ENCODE results near the gene ATF7. TPM values are rescaled to one million over a fixed set of nuclear protein-coding genes. Genes with fewer than 3 reads are reported as not detected.

ATF7 gene
- total and polyA plus RNA-seq, 2 experiments from 2014 or later: 12.8 to 21.5 TPM

GRCh38 chr12:53592426-53592825 lies 33.8 kb downstream of the ATF7 start:
- Histone ChIP-seq H2AFZ (no peak overlapping the region), H3K9ac (peak overlapping the region; percentile 52), H3K27me3 (replicated peaks; ENCODE audit: insufficient read depth) (no peaks in the 10 kb centered on the region), H3K4me1 (ENCODE audit: insufficient read depth) (peaks cover 15% of the 10 kb centered on the region), H3K4me3 (no peak overlapping the region), H3K27ac (no peak overlapping the region), H3K4me2 (ENCODE audit: unreplicated experiment) (peak overlapping the region; percentile 50), H3K9me3 (ENCODE audit: low read depth) (no peaks in the 10 kb centered on the region), H3K79me2 (ENCODE audit: insufficient read depth) (peaks cover 97% of the 10 kb centered on the region), H3F3A (ENCODE audit: insufficient read depth) (peaks cover 20% of the 10 kb centered on the region), H3K36me3 (ENCODE audit: low read depth) (no peaks in the 10 kb centered on the region), H4K20me1 (ENCODE audit: insufficient read depth) (peaks cover 3% of the 10 kb centered on the region; the same call in 1 of the 2 replicates), H3K9me2 (ENCODE audit: insufficient read depth) (no peaks in the 10 kb centered on the region)
- WGBS, 2 experiments (ENCODE audit: low coverage in 1 of 2, low lambda C conversion rate in 2 of 2, missing lambda C conversion rate in 2 of 2): 96 to 100% methylated on average over 1 of the region's 1 CpG
- TF ChIP-seq EZH2 (IDR thresholded peaks at IDR 0.05; ENCODE audit: insufficient read depth, poor library complexity, severe bottlenecking) (no peak), EZH2phosphoT487 (IDR thresholded peaks at IDR 0.05; ENCODE audit: insufficient read depth, low read depth) (no peak)
- no peak for DNase-seq
- in situ Hi-C loops (cut with MboI): no loop called here

GRCh38 chr12:53591301-53592206 lies 34.6 kb downstream of the ATF7 start:
- Histone ChIP-seq H2AFZ (peak overlapping the region; percentile 33; the same call in 1 of the 2 replicates), H3K36me3 (ENCODE audit: low read depth) (no peaks in the 10 kb centered on the region), H3K27me3 (replicated peaks; ENCODE audit: insufficient read depth) (no peaks in the 10 kb centered on the region), H3K4me1 (ENCODE audit: insufficient read depth) (peaks cover 15% of the 10 kb centered on the region), H3K9ac (peak overlapping the region; percentile 52), H3K9me3 (ENCODE audit: low read depth) (no peaks in the 10 kb centered on the region), H3K4me2 (ENCODE audit: unreplicated experiment) (peak overlapping the region; percentile 50), H3K27ac (peak overlapping the region; percentile 3; the same call in 1 of the 2 replicates), H3K4me3 (peak overlapping the region; percentile 43), H3K9me2 (ENCODE audit: insufficient read depth) (no peaks in the 10 kb centered on the region), H4K20me1 (ENCODE audit: insufficient read depth) (peaks cover 3% of the 10 kb centered on the region; the same call in 1 of the 2 replicates), H3F3A (ENCODE audit: insufficient read depth) (peaks cover 20% of the 10 kb centered on the region), H3K79me2 (ENCODE audit: insufficient read depth) (peaks cover 98% of the 10 kb centered on the region)
- peak; percentile 56 for DNase-seq
- WGBS, 2 experiments (ENCODE audit: low coverage in 1 of 2, low lambda C conversion rate in 2 of 2, missing lambda C conversion rate in 2 of 2): 15 to 23% methylated on average over 6 of the region's 6 CpGs
- in situ Hi-C loops (cut with MboI): no loop called here
- TF ChIP-seq EZH2 (IDR thresholded peaks at IDR 0.05; ENCODE audit: insufficient read depth, poor library complexity, severe bottlenecking) (no peak), EZH2phosphoT487 (IDR thresholded peaks at IDR 0.05; ENCODE audit: insufficient read depth, low read depth) (no peak)

GRCh38 chr12:53590652-53591051 lies 35.5 kb downstream of the ATF7 start:
- Histone ChIP-seq H3K9me3 (ENCODE audit: low read depth) (no peaks in the 10 kb centered on the region), H4K20me1 (ENCODE audit: insufficient read depth) (peaks cover 3% of the 10 kb centered on the region; the same call in 1 of the 2 replicates), H3K4me3 (no peak overlapping the region), H3F3A (ENCODE audit: insufficient read depth) (peaks cover 20% of the 10 kb centered on the region), H3K9ac (no peak overlapping the region), H3K27ac (no peak overlapping the region), H3K36me3 (ENCODE audit: low read depth) (no peaks in the 10 kb centered on the region), H3K27me3 (replicated peaks; ENCODE audit: insufficient read depth) (no peaks in the 10 kb centered on the region), H3K4me1 (ENCODE audit: insufficient read depth) (peaks cover 15% of the 10 kb centered on the region), H2AFZ (no peak overlapping the region), H3K79me2 (ENCODE audit: insufficient read depth) (peaks cover 98% of the 10 kb centered on the region), H3K4me2 (ENCODE audit: unreplicated experiment) (no peak overlapping the region), H3K9me2 (ENCODE audit: insufficient read depth) (no peaks in the 10 kb centered on the region)
- TF ChIP-seq EZH2phosphoT487 (IDR thresholded peaks at IDR 0.05; ENCODE audit: insufficient read depth, low read depth) (no peak), EZH2 (IDR thresholded peaks at IDR 0.05; ENCODE audit: insufficient read depth, poor library complexity, severe bottlenecking) (no peak)
- no peak for DNase-seq
- in situ Hi-C loops (cut with MboI): no loop called here
- 74% methylated on average over 3 of the region's 3 CpGs for WGBS, 2 experiments (ENCODE audit: low coverage in 1 of 2, low lambda C conversion rate in 2 of 2, missing lambda C conversion rate in 2 of 2)

GRCh38 chr12:53589915-53590314 lies 36.3 kb downstream of the ATF7 start:
- Histone ChIP-seq H3K36me3 (ENCODE audit: low read depth) (no peaks in the 10 kb centered on the region), H3K9ac (no peak overlapping the region), H4K20me1 (ENCODE audit: insufficient read depth) (peaks cover 3% of the 10 kb centered on the region; the same call in 1 of the 2 replicates), H3K9me2 (ENCODE audit: insufficient read depth) (no peaks in the 10 kb centered on the region), H3K27ac (no peak overlapping the region), H3F3A (ENCODE audit: insufficient read depth) (peaks cover 20% of the 10 kb centered on the region), H3K4me1 (ENCODE audit: insufficient read depth) (peaks cover 15% of the 10 kb centered on the region), H3K27me3 (replicated peaks; ENCODE audit: insufficient read depth) (no peaks in the 10 kb centered on the region), H3K79me2 (ENCODE audit: insufficient read depth) (peaks cover 99% of the 10 kb centered on the region), H3K4me2 (ENCODE audit: unreplicated experiment) (no peak overlapping the region), H3K4me3 (no peak overlapping the region), H2AFZ (no peak overlapping the region), H3K9me3 (ENCODE audit: low read depth) (no peaks in the 10 kb centered on the region)
- TF ChIP-seq EZH2 (IDR thresholded peaks at IDR 0.05; ENCODE audit: insufficient read depth, poor library complexity, severe bottlenecking): no peak
- no peak for TF ChIP-seq EZH2phosphoT487 (IDR thresholded peaks at IDR 0.05; ENCODE audit: insufficient read depth, low read depth)
- WGBS, 2 experiments (ENCODE audit: low coverage in 1 of 2, low lambda C conversion rate in 2 of 2, missing lambda C conversion rate in 2 of 2): 64 to 69% methylated on average over 4 of the region's 4 CpGs
- no peak for DNase-seq
- in situ Hi-C loops (cut with MboI): no loop called here

All from GM23248 (cell line).